Panc1 (cell line): ENCODE measurements around the gene RPS6KA4.

Experiments
- POLR2AphosphoS5 ChIP-seq: IDR thresholded peaks from 2 replicates; pipeline ENCODE4 v1.6.1; 2012; ENCODE audit warnings: mild to moderate bottlenecking, low read depth, low read length, moderate library complexity
- SIN3A ChIP-seq: IDR thresholded peaks from 2 replicates; pipeline ENCODE4 v1.6.1; 2012; ENCODE audit warnings: low read depth, mild to moderate bottlenecking, low read length, moderate library complexity, borderline replicate concordance; ENCODE audit not compliant: insufficient read depth
- TCF7L2 ChIP-seq: IDR thresholded peaks from 2 replicates; pipeline ENCODE4 v1.6.1; 2011; ENCODE audit warnings: mild to moderate bottlenecking, low read depth, low read length, inconsistent platforms
- TF ChIP-seq, protein P1 (sequence below): fragments of 450-650 bp; IDR thresholded peaks from 2 replicates; pipeline ENCODE4 v1.5.1; 2017; ENCODE audit warnings: mild to moderate bottlenecking

GRCh38 chr11:64382586-64382985 is 23.6 kb downstream of the RPS6KA4 start:
- TF ChIP-seq, protein P1, sequence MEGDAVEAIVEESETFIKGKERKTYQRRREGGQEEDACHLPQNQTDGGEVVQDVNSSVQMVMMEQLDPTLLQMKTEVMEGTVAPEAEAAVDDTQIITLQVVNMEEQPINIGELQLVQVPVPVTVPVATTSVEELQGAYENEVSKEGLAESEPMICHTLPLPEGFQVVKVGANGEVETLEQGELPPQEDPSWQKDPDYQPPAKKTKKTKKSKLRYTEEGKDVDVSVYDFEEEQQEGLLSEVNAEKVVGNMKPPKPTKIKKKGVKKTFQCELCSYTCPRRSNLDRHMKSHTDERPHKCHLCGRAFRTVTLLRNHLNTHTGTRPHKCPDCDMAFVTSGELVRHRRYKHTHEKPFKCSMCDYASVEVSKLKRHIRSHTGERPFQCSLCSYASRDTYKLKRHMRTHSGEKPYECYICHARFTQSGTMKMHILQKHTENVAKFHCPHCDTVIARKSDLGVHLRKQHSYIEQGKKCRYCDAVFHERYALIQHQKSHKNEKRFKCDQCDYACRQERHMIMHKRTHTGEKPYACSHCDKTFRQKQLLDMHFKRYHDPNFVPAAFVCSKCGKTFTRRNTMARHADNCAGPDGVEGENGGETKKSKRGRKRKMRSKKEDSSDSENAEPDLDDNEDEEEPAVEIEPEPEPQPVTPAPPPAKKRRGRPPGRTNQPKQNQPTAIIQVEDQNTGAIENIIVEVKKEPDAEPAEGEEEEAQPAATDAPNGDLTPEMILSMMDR: no peak
- TF ChIP-seq POLR2AphosphoS5 (no peak), TCF7L2 (no peak), SIN3A (no peak)
